Heart left ventricle (tissue), 13 donors: ENCODE measurements around the gene DEFB132.

Source experiments
- CTCF ChIP-seq, 12 donors: fragments of 200-600 bp; sonication (generic) in 4 of 12; IDR thresholded peaks; one replicate each; pipeline versions ENCODE4 v1.5.0 to v1.8.0; 2018 to 2022; ENCODE audit warnings: antibody characterized with exemption in 12 of 12, mild to moderate bottlenecking in 5 of 12
- POLR2A ChIP-seq, 2 donors: fragments of 450-650 bp; IDR thresholded peaks; one replicate each; pipeline ENCODE4 v1.6.1; 2017; ENCODE audit warnings: antibody characterized with exemption in 2 of 2, mild to moderate bottlenecking in 2 of 2, moderate library complexity in 2 of 2
- donor health status: ischemic (EF 13 %, LVEDD 7.1; RV severe dilation, severe dysfunction).
- donor health status: DM: no; HTN: yes; CAD: no.
- donor health status: DM: no; HTN: no; CAD: no.
- donor health status: ischemic (EF 25% LVEDD 6.9; RV normal size, moderate dysfunction).
- donor health status: ischemic (EF 25% LVEDD 5.7; RV mildly dilated, moderate dysfunction).
- donor health status: ischemic (EF 35%, LVEDD 5.7; RV mildly dilated, moderate dysfunction).
- donor health status: nonischemic (EF 11% LVEDD 7.7; RV severe dilation, severe dysfunction).
- donor health status: DM: yes; HTN: yes; CAD: no.
- donor health status: PGD.
- donor health status: ischemic (EF 29% LVEDD 5.4; RV normal size, mild dysfunction).
- donor health status: nonischemic (EF 23%, LVEDD 6.1; RV moderate dilation, normal function).

- TF ChIP-seq CTCF (IDR thresholded peaks at IDR 0.05): no peak
- no peak for TF ChIP-seq POLR2A (IDR thresholded peaks at IDR 0.05)
Observed at GRCh38 chr20:227439-228105, 30.0 kb upstream of the DEFB132 start.
